SU-DHL-6 (cell line): Measurements from ENCODE around the gene IFNGR1.

ENCODE experiments used
- H2AFZ ChIP-seq: fragments of 200-600 bp; sonication (generic); 2 replicates; pipeline ENCODE4 v1.6.1; 2014; ENCODE audit warnings: low read depth, mild to moderate bottlenecking, moderate library complexity, mixed read lengths, antibody characterized with exemption, low read length; ENCODE audit not compliant: severe bottlenecking
- H3F3A ChIP-seq: fragments of 200-600 bp; shearing (Covaris generic); 2 replicates; pipeline ENCODE4 v1.6.0; 2016; ENCODE audit warnings: antibody characterized with exemption, mild to moderate bottlenecking; ENCODE audit not compliant: insufficient read depth
- H3K27ac ChIP-seq: fragments of 200-600 bp; sonication (generic); 2 replicates; pipeline ENCODE4 v1.5.1; 2016; ENCODE audit warnings: low read depth, mild to moderate bottlenecking, low read length, moderate library complexity, mixed read lengths
- H3K27me3 ChIP-seq: fragments of 200-600 bp; sonication (generic), shearing (Covaris generic); 2 replicates; pipeline ENCODE4 v1.6.0; 2014; ENCODE audit warnings: mild to moderate bottlenecking, low read length
- H3K36me3 ChIP-seq: fragments of 200-600 bp; sonication (generic); 2 replicates; pipeline ENCODE4 v1.6.1; 2014; ENCODE audit warnings: mild to moderate bottlenecking, low read length, mixed read lengths
- H3K4me2 ChIP-seq: fragments of 300-600, 200-600 bp; shearing (Covaris generic), sonication (generic); 2 replicates; pipeline ENCODE4 v1.6.0; 2014; ENCODE audit warnings: low read length, low read depth, mild to moderate bottlenecking; ENCODE audit not compliant: poor library complexity, severe bottlenecking
- H3K4me3 ChIP-seq: fragments of 200-600 bp; sonication (generic); 2 replicates; pipeline ENCODE4 v1.5.1; 2014; ENCODE audit warnings: antibody characterized with exemption, low read length, mild to moderate bottlenecking, mixed read lengths; ENCODE audit not compliant: insufficient read depth, poor library complexity, severe bottlenecking
- H3K79me2 ChIP-seq: fragments of 200-600 bp; sonication (generic); 2 replicates; pipeline ENCODE4 v1.6.1; 2014; ENCODE audit warnings: mild to moderate bottlenecking, low read length, moderate library complexity; ENCODE audit not compliant: insufficient read depth
- H3K9ac ChIP-seq: fragments of 200-600 bp; sonication (generic); 2 replicates; pipeline ENCODE4 v1.7.0; 2014; ENCODE audit warnings: mild to moderate bottlenecking, low read length
- H3K9me2 ChIP-seq: fragments of 200-600 bp; sonication (generic); replicated peaks from 2 replicates; pipeline ENCODE4 v1.6.1; 2014; ENCODE audit warnings: low read length; ENCODE audit not compliant: insufficient read depth
- H3K9me3 ChIP-seq: fragments of 200-600 bp; sonication (generic); 2 replicates; pipeline ENCODE4 v1.6.1; 2014; ENCODE audit warnings: low read length, mixed read lengths; ENCODE audit not compliant: insufficient read depth
- H4K20me1 ChIP-seq: fragments of 200-600 bp; sonication (generic); 2 replicates; pipeline ENCODE4 v1.6.1; 2014; ENCODE audit warnings: low read depth, mild to moderate bottlenecking, antibody characterized with exemption, low read length, moderate library complexity, mixed read lengths
- EZH2phosphoT487 ChIP-seq: fragments of 200-600 bp; sonication (generic), shearing (Covaris generic); conservative IDR thresholded peaks from 2 replicates; pipeline ENCODE4 v1.6.1; 2018; ENCODE audit warnings: mild to moderate bottlenecking, antibody characterized with exemption, low read length, moderate library complexity, mixed read lengths
- TF ChIP-seq, protein P1 (sequence below): fragments of 200-600 bp; sonication (generic); IDR thresholded peaks from one replicate; pipeline ENCODE4 v1.5.1; 2017; ENCODE audit warnings: antibody characterized with exemption, mild to moderate bottlenecking, low read length, moderate library complexity; ENCODE audit not compliant: insufficient read depth, poor library complexity, severe bottlenecking

Gene IFNGR1

DNA sequence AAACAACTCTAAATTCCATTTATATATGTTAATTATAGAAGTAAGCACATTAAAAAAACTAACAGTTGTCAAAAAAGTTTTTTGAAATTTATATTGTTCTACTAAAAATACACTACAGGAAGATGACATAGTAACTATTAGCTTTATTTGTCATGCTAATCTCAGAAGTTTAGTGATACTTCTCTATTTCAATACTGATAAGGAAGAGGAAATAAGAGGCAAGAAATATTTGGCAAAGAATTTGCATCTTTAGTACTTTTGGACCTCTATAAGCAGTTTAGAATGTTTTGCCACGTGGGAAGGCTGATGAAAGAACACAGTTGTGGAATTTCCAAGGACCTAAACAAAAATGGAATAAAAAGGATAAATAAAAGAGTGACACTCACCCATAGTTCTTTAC, 12.6 kb downstream of the IFNGR1 start:
- no peak overlapping the region for H2AFZ ChIP-seq
- peaks cover 12% of the 10 kb centered on the region; the same call in 1 of the 2 replicates for H3K9me3 ChIP-seq
- no peak overlapping the region for H3K27ac ChIP-seq
- TF ChIP-seq, protein P1, sequence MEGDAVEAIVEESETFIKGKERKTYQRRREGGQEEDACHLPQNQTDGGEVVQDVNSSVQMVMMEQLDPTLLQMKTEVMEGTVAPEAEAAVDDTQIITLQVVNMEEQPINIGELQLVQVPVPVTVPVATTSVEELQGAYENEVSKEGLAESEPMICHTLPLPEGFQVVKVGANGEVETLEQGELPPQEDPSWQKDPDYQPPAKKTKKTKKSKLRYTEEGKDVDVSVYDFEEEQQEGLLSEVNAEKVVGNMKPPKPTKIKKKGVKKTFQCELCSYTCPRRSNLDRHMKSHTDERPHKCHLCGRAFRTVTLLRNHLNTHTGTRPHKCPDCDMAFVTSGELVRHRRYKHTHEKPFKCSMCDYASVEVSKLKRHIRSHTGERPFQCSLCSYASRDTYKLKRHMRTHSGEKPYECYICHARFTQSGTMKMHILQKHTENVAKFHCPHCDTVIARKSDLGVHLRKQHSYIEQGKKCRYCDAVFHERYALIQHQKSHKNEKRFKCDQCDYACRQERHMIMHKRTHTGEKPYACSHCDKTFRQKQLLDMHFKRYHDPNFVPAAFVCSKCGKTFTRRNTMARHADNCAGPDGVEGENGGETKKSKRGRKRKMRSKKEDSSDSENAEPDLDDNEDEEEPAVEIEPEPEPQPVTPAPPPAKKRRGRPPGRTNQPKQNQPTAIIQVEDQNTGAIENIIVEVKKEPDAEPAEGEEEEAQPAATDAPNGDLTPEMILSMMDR, result no peak
- no peak for TF ChIP-seq EZH2phosphoT487
- no peak overlapping the region for H3K4me2 ChIP-seq
- no peak overlapping the region for H3K9ac ChIP-seq
- H3K9me2 ChIP-seq, result no peaks in the 10 kb centered on the region
- peaks cover 9% of the 10 kb centered on the region; the same call in 1 of the 2 replicates for H3K36me3 ChIP-seq
- H3K4me3 ChIP-seq, result no peak overlapping the region
- peaks cover 4% of the 10 kb centered on the region; the same call in 1 of the 2 replicates for H3K79me2 ChIP-seq
- H3F3A ChIP-seq, result no peaks in the 10 kb centered on the region
- H3K27me3 ChIP-seq, result no peaks in the 10 kb centered on the region
- no peaks in the 10 kb centered on the region for H4K20me1 ChIP-seq

DNA sequence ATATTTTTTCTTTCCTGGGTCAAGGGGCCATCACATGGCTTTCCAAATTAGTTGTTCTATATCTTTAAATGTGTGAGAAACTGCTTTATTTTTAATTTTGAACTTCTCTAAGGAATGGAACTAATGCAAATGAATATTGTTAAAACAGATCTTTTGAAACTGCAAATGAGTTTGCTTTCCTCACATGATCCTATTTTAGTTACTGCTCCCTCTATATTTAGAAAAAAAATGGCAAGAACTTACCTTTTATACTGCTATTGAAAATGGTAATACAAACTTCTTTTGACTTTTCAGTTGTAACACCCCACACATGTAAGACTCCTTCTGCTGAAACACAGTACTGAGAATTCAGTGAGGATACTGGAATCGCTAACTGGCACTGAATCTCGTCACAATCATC, 15.9 kb downstream of the IFNGR1 start:
- Histone ChIP-seq H3F3A (no peaks in the 10 kb centered on the region), H3K27me3 (no peaks in the 10 kb centered on the region), H4K20me1 (no peaks in the 10 kb centered on the region), H3K27ac (no peak overlapping the region), H3K9me2 (no peaks in the 10 kb centered on the region), H2AFZ (no peak overlapping the region), H3K9ac (no peak overlapping the region), H3K36me3 (peaks cover 14% of the 10 kb centered on the region), H3K4me2 (no peak overlapping the region), H3K9me3 (no peaks in the 10 kb centered on the region), H3K4me3 (no peak overlapping the region), H3K79me2 (no peaks in the 10 kb centered on the region)
- TF ChIP-seq, protein P1, result no peak
- no peak for TF ChIP-seq EZH2phosphoT487

DNA sequence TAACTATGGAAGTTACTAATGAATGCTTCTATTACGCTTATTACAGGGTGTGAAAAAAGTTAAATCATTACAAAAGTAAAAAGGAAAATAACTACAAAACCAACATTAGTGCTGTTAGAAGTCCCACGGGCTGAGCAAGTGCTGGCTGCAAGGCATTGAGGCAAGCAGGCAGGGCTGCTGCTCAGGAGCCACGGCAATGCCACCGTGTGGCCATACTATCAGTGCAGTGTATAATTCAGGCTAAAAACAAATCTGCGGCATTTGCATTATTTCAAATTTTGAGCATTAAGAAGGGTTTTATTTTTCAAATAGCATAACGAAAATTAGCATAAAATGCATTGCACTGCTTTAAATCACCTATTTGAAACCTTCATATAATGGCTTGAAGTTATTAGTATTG, 17.1 kb downstream of the IFNGR1 start:
- H3K9ac ChIP-seq, result no peak overlapping the region
- H3K36me3 ChIP-seq, result peaks cover 21% of the 10 kb centered on the region
- H3K27ac ChIP-seq, result no peak overlapping the region
- H3F3A ChIP-seq, result no peaks in the 10 kb centered on the region
- no peaks in the 10 kb centered on the region for H3K9me2 ChIP-seq
- no peaks in the 10 kb centered on the region for H3K79me2 ChIP-seq
- no peak overlapping the region for H2AFZ ChIP-seq
- TF ChIP-seq EZH2phosphoT487, result no peak
- TF ChIP-seq, protein P1, result no peak
- no peaks in the 10 kb centered on the region for H3K9me3 ChIP-seq
- H4K20me1 ChIP-seq, result no peaks in the 10 kb centered on the region
- no peak overlapping the region for H3K4me3 ChIP-seq
- no peaks in the 10 kb centered on the region for H3K27me3 ChIP-seq
- H3K4me2 ChIP-seq, result no peak overlapping the region
